ENCODE results near the gene RNF180.
"Not testable (repeated sequence)": the region's sequence is repeated elsewhere in the genome, so short reads cannot be mapped to it uniquely, and the experiment has no call there.

Gene RNF180

DNA sequence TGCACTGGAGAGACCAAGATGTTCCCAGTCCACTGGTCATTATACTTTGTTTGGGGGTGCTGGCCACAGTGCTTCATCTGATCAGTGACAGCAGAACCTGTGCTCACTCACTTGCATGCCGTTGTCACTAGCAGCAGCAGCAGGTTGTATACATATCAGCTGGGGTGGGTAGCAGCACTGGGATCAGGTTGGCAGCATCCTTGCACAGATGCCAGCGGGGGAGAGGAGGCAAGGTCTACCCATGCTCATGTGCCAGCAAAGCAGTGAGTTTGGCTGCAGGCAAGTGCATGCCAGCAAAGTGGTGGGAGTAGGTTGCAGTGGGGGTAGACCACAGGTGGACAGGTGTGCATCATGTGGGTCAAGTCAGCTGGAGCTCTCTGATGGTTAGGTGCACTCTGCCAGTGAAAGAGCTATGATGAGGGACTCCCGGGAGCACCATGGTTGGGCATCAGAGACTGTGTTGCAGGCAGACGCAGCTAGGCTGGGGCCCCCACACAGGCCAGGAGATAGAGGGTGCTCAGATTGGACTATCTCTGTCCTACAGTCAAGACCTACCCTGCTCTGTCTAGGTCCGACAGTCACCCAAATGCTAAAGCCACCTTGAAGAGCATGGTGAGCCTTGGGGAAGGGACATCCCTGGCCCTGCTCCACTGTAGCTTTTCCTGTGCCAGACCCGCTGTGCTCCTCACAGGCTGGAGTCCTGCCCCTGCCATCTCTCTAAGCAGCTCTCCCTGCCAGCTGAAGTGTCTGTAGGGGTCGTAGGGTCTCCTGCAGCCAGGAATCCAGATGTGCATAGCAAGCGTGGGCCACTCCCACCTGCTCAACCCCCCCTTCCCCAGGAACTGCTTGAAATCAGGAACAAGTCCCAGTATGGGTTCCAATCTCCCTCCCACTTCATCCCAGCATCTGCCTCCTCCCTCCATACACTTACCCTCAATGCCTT is 119.8 kb downstream of the RNF180 start:
- no peak for FAIRE-seq

GRCh38 chr5:64286381-64286780 is 120.7 kb downstream of the RNF180 start:
- no peak for FAIRE-seq

DNA sequence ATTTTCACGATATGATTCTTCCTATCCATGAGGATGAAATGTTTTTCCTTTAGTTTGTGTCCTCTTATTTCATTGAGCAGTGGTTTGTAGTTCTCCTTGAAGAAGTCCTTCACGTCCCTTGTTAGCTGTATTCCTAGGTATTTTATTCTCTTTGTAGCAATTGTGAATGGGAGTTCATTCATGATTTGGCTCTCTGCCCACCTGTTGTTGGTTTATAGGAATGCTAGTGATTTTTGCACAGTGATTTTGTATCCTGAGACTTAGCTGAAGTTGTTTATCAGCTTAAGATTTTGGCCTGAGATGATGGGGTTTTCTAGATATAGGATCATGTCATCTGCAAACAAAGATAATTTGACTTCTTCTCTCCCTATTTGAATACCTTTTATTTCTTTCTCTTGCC is 122.9 kb downstream of the RNF180 start:
- not testable (repeated sequence) for FAIRE-seq

DNA sequence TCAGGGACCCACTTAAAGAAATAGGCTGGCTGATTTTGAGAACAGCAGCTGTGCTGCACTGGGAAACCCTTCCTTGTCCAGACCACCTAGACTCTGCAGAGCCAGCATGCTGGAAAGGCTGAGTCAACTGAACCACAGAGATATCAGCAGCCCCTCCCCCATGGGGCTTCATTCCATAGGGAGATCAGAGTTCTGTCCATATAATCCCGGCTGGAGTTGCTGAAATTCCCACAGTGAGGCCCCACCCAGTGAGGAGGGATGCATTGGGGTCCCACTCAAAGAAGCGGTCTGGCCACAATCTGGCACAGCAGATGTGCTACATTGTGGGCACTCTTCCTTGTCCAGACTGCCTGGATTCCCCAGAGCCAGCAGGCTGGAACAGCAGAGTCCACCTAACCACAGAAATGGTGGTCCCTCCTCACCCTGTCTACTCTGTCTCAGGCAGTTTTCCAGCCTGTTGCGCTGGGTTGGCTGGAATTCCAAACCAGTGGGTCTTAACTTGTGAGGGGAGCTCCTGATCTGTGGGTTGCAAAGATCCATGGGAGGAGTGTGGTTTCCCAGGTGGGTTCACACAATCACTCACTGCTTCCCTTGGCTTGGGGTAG is 127.1 kb downstream of the RNF180 start:
- no peak for FAIRE-seq

- FAIRE-seq = no peak
Observed at GRCh38 chr5:64295101-64295500, 129.5 kb downstream of the RNF180 start.

GRCh38 chr5:64298586-64298985 is 132.9 kb downstream of the RNF180 start:
- FAIRE-seq = peak; percentile 94

DNA sequence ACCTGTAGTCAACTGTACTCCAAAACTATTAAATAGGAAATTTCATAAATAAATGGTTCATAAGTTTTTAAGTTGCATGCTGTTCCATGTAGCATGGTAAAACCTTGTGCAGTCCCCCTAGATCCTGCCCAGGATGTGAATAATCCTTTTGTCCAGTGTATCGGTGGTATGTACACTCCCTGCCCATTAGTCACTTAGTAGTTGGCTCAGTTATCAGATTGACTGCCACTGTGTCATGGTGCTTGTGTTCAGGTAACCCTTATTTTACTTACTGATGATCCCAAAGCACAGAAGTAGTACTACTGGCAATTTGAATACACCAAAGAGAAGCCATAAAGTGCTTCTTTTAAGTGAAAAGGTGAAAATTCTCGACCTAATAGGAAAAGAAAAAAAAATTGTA is 134.2 kb downstream of the RNF180 start:
- no peak for FAIRE-seq

DNA sequence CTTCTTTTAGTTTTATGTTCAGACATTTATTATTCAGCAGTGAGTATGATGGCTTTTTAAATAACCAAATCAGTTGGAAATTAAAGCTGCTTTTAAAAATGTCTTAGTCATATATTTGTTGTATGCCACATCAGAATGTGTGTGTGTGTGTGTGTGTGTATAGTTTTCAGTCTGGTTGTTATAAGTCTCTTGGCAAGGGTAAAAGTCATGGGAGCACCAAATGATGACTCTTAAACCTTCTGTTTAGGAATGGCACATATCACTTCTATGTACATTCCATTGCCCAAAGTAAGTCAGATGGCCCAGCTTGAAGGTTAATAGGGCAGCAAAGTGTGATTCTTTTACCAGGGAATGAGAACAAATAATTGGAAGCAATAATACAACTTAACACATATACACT is 135.9 kb downstream of the RNF180 start:
- FAIRE-seq = no peak

DNA sequence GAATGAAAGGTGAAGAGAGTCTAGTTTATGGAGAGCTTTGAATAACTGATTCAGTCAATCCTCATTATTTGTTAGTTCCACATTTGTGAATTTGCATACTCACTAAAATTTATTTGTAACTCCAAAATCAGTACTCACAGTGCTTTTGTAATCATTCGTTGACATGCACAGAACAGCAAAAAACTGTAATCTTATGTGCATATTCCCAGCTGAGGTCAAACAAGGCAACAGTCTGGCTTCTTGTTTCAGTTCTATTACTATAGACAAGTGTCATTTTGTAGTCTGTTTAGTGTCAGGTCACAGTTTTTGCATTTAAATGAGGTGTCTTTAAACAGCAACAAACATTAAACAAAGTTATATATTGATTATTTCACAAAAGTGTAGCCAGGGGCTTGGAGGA is 142.5 kb downstream of the RNF180 start:
- no peak for FAIRE-seq

DNA sequence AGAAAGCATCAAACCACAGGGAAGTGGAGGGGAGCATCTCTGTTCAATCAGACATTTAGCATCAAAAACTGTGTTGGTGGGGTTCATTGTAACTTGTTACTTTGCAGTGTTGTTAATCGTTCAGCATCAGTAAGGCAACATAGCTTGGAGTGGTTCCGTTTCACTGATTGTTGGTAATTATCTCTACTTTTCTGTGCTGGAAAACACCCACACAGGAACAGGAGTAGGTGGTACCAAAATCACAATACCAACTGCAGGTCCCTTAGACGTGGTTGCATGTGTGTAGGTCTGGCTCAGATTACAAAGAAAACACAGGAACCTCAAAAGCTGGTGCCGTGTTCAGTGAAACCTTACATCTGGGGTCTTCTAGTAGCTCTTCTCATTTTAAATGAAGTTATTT is 146.8 kb downstream of the RNF180 start:
- FAIRE-seq = no peak

- FAIRE-seq = no peak
Observed at GRCh38 chr5:64315778-64316177, 150.1 kb downstream of the RNF180 start.

- FAIRE-seq = no peak
Observed at GRCh38 chr5:64318175-64318574, 152.5 kb downstream of the RNF180 start.

DNA sequence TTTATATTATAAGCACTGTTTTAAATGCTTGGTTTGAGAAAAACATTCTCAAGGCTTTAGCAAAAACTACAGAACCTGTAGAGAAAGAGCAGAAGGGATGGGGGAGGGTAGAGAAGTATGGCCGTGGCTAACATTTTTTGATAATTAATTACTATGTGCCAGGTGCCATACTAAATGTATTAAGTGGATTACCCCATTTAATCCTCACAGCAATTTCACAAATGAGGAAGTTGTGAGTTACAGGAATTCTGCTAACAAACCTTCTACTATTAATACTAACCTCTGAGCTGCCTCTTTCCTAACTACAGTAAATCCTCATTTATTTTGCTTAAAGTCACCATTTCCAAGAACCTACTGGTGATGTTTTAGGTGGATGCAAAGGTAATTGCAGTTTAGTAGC is 157.9 kb downstream of the RNF180 start:
- no peak for FAIRE-seq

GRCh38 chr5:64330728-64331231 is 165.1 kb downstream of the RNF180 start:
- FAIRE-seq = no peak

GRCh38 chr5:64331597-64332277 is 166.1 kb downstream of the RNF180 start:
- FAIRE-seq = no peak

DNA sequence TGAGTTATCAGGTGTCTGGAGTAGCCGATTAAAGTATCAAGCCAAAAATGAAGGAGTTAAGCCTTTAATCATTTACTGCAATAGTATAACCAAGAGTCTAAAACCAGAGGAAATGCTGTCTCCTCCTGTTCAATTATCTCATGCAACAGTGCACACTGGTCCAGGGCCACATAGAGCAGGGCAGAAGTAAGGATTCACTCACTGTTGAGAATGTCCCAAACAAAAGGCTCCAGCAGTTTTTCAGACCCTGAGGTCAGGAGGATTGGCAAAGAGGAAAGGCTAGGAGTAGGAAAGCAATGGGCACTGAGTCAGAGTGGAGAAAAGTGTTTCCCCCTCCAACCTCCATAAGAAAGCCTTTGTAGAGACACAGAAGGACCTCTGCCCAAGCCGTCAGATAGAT is 168.2 kb downstream of the RNF180 start:
- FAIRE-seq = no peak

DNA sequence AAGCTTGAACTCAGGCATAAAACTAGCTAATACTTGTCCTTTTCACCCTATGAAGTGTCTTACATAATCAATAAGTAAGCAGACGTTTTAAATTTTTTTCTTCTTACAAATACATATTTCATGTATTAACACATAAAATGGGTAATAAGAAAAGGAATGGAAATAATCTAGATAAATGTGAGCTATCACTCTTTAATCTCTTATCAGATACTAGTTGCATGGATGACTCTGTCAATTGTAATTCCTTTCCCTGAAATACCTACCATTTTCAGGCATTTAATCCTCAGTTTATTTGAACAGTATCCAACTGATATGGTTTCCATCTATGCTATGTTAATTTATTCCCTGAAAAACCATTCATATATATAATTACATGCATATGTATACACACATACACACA is 174.1 kb downstream of the RNF180 start:
- no peak for FAIRE-seq

DNA sequence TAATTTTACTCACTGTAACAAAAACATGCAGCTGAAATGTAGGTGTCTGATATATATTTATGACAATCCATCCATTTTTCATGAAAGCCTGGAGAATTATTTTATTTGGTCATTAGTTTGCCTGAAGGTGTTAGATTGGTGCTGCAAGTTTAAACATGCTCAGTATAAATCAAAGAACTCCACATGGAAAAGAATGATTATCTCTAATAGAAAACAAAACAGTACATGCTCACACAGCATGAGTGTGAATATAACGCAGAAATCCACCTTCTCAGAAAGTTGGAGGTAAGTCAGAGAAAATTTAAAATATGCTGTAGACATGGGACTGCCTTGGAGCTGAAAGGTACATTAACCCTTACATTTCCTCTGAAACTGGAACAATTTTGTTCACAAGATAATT is 174.7 kb downstream of the RNF180 start:
- FAIRE-seq = no peak

DNA sequence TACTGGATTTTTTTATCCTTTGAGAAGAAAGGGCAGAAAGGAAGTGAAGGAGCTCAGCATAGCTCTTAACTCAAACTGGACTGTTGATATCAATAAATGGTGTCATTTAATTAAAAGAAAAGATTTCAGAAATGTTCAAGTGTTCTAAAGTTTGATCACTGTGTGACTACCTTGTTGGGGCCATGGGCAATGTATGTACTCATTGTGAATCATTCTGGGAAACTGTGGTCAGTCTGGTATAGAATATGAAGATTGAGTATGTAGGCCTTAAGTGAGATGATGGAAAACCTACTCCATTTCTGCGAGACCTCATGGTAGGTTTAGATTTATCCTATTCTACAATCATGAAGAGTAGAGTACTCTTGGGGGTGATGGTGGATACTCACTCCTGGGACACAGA is 175.7 kb downstream of the RNF180 start:
- no peak for FAIRE-seq

DNA sequence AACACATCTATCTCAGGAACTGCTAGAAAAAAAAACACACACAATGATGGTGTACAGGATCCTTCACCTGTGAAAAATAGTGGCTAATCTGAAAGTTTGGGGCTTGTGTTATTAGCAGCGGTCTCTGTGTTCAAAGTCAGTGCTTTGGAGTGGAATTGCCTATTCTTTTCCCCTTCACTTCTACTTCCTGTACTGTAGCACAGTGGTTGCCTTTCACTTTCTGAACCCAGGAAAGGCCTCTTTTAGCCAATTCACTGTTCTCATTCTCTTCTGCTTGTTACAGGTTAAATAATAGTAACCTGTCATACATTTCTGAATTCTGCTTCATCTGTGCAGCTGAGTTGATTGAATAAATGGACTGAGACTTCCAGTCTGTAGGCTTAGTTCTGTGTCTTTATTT is 178.9 kb downstream of the RNF180 start:
- no peak for FAIRE-seq

DNA sequence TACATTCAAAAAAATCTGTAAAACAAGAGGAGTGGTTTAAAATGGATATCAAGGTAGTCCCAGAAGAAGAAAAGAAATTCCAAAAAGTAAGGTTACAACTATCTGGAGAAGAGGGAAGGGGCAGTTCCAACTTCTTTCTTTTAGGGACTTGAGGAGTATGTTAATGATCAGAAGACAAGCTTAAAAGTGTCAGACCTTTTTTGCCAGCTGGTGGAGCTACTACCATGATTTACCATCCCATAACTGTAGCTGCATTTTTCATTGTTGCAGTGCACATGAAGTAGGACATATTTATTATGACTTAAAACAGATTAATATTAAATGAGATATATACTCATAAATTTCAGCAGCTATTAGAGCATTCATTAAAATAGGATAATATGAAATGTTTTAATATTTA is 181.7 kb downstream of the RNF180 start:
- peak; percentile 70 for FAIRE-seq

GRCh38 chr5:64364426-64364825 is 198.8 kb downstream of the RNF180 start:
- no peak for FAIRE-seq

DNA sequence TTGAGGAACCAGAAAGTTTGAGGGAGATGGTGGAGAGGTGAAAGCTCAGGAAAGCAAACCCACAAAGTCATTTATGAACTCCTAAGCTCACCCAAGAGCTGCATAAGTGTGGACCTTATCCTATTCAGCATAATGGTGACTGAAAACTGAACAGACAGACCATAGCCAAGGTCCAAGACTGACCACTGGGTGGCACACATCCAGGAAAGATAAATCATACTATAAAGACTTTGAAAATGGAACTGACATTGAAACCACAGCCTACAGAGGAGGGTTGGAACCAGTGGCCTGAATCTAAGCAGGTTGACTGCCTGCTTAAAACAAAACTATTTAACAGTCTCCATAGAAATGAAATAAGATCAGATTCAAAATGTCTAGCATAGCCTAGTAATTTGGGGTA is 219.1 kb downstream of the RNF180 start:
- no peak for FAIRE-seq

GRCh38 chr5:64397552-64397951 is 231.9 kb downstream of the RNF180 start:
- no peak for FAIRE-seq
